CD4-positive, alpha-beta T cell (primary cell): ENCODE results near the gene LDLR. TPM values are rescaled to one million over a fixed set of nuclear protein-coding genes. Genes with fewer than 3 reads are reported as not detected.

Source experiments
- ATAC-seq: fragments of 200-7000 bp; cut with Tn5 transposase; one replicate; pipeline ENCODE4 v1.10.0; 2022; ENCODE audit warnings: mild to moderate bottlenecking; ENCODE audit not compliant: poor library complexity
- CTCF ChIA-PET: fragments of 350-600 bp; sonication (Branson Sonifier 250); formaldehyde crosslinking; loops from one replicate; lab custom pipeline; 2021; ENCODE audit warnings: antibody characterized with exemption, inconsistent platforms; lab: Charles Lee
- POLR2A ChIA-PET: fragments of 350-600 bp; sonication (Branson Sonifier 250); formaldehyde crosslinking; loops from one replicate; lab custom pipeline; 2021; ENCODE audit warnings: antibody characterized with exemption, inconsistent platforms; lab: Charles Lee
- DNase-seq, 14 experiments: peaks; one replicate each; pipeline ENCODE4 v3.0.0-alpha.2; 2013 to 2020; ENCODE audit warnings: mixed read lengths in 2 of 14
- H3K27ac ChIP-seq, 2 donors: one replicate each; pipeline versions ENCODE4 v1.5.1 to v1.7.0; 2013; ENCODE audit warnings: low read length in 2 of 2, low read depth in 1 of 2, mild to moderate bottlenecking in 1 of 2
- H3K27me3 ChIP-seq, 2 experiments: 1 replicate in 1 of 2; 2 replicates in 1 of 2; pipeline versions ENCODE4 v1.6.1 to v1.7.0; 2013; ENCODE audit warnings: low read length in 2 of 2, control low read depth in 1 of 2, mild to moderate bottlenecking in 1 of 2, moderate library complexity in 1 of 2; ENCODE audit not compliant: insufficient read depth in 2 of 2, control insufficient read depth in 1 of 2
- H3K36me3 ChIP-seq: one replicate; pipeline ENCODE4 v1.6.1; 2013; ENCODE audit warnings: low read length, control low read depth; ENCODE audit not compliant: insufficient read depth
- H3K4me1 ChIP-seq: one replicate; pipeline ENCODE4 v1.6.1; 2013; ENCODE audit warnings: low read length, control low read depth; ENCODE audit not compliant: insufficient read depth
- H3K4me3 ChIP-seq: one replicate; pipeline ENCODE4 v1.5.1; 2013; ENCODE audit warnings: mild to moderate bottlenecking, low read length, moderate library complexity
- H3K9me3 ChIP-seq, 2 experiments: 1 replicate in 1 of 2; 2 replicates in 1 of 2; pipeline versions ENCODE4 v1.6.1 to v1.7.0; 2013; ENCODE audit warnings: low read length in 2 of 2, mild to moderate bottlenecking in 2 of 2, control low read depth in 1 of 2, moderate library complexity in 1 of 2; ENCODE audit not compliant: control insufficient read depth in 1 of 2, insufficient read depth in 1 of 2
- H3K27ac Mint-ChIP-seq: one replicate; pipeline ENCODE4 v1.8.0; 2020; ENCODE audit warnings: mixed read lengths
- H3K27me3 Mint-ChIP-seq: one replicate; pipeline ENCODE4 v1.8.0; 2021; ENCODE audit warnings: mixed read lengths
- H3K36me3 Mint-ChIP-seq: one replicate; pipeline ENCODE4 v1.8.0; 2021; ENCODE audit warnings: low read depth, mixed read lengths
- H3K4me1 Mint-ChIP-seq: one replicate; pipeline ENCODE4 v1.8.0; 2021; ENCODE audit warnings: low read depth, mixed read lengths
- H3K4me3 Mint-ChIP-seq: one replicate; pipeline ENCODE4 v1.8.0; 2020; ENCODE audit warnings: mild to moderate bottlenecking, mixed read lengths
- H3K9me3 Mint-ChIP-seq: one replicate; pipeline ENCODE4 v1.8.0; 2020; ENCODE audit warnings: mixed read lengths
- intact Hi-C, 2 experiments: fragments of 100-400 bp; cut with DNase I in 1 of 2; cut with micrococcal nuclease in 1 of 2; formaldehyde crosslinking; loops; one replicate each; pipeline versions ENCODE4 v1.15.1 to v1.9.0; 2023 to 2025; cut with DNase I, micrococcal nuclease
- total RNA-seq, 174 experiments: library from RNA in 2 of 174; stranded (reverse) in 2 of 174; gene quantifications; one replicate each; pipeline ENCODE4 v1.2.3 and lab custom pipeline; 2021 to 2026
- TF ChIP-seq, protein P1 (sequence below): fragments of 200-600 bp; IDR thresholded peaks from one replicate; pipeline ENCODE4 v1.8.0; 2022; ENCODE audit warnings: antibody characterized with exemption, mild to moderate bottlenecking

Gene LDLR
- total RNA-seq, 2 experiments from 2014 or later, result 32.5 to 34.0 TPM

DNA sequence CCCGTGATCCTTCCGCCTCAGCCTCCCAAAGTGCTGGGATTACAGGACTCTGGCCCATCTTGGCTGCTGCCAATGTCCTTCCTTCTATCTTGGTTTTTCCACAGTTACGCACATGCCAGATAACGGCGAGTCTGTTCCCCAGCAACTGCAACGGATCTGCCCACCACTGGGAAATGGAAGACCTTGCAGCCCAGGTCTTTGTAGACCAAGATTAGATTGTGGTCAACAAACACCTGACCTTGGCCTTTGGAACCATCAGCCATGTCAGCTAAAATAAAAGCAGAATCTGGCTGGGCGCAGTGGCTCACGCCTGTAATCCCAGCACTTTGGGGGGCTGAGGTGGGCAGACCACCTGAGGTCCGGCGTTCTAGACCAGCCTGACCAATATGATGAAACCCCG is 10.4 kb upstream of the LDLR start:
- Mint-ChIP-seq H3K4me3 (no peak overlapping the region), H3K36me3 (no peaks in the 10 kb centered on the region), H3K4me1 (peaks cover 9% of the 10 kb centered on the region), H3K9me3 (no peaks in the 10 kb centered on the region), H3K27me3 (no peaks in the 10 kb centered on the region), H3K27ac (no peak overlapping the region)
- no peaks in the 10 kb centered on the region for H3K36me3 ChIP-seq
- ChIA-PET CTCF (no interaction called here), POLR2A (no interaction called here)
- DNase-seq (no peak), ATAC-seq (no peak)
- no peak overlapping the region for H3K27ac ChIP-seq
- H3K4me3 ChIP-seq, result no peak overlapping the region
- TF ChIP-seq, protein P1, sequence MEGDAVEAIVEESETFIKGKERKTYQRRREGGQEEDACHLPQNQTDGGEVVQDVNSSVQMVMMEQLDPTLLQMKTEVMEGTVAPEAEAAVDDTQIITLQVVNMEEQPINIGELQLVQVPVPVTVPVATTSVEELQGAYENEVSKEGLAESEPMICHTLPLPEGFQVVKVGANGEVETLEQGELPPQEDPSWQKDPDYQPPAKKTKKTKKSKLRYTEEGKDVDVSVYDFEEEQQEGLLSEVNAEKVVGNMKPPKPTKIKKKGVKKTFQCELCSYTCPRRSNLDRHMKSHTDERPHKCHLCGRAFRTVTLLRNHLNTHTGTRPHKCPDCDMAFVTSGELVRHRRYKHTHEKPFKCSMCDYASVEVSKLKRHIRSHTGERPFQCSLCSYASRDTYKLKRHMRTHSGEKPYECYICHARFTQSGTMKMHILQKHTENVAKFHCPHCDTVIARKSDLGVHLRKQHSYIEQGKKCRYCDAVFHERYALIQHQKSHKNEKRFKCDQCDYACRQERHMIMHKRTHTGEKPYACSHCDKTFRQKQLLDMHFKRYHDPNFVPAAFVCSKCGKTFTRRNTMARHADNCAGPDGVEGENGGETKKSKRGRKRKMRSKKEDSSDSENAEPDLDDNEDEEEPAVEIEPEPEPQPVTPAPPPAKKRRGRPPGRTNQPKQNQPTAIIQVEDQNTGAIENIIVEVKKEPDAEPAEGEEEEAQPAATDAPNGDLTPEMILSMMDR, result no peak
- intact Hi-C loops, result no loop called here
- no peaks in the 10 kb centered on the region for H3K27me3 ChIP-seq
- no peaks in the 10 kb centered on the region for H3K9me3 ChIP-seq
- H3K4me1 ChIP-seq, result peaks cover 8% of the 10 kb centered on the region

- H3K27me3 Mint-ChIP-seq, result no peaks in the 10 kb centered on the region
- no peaks in the 10 kb centered on the region for H3K36me3 Mint-ChIP-seq
- DNase-seq (no peak), ATAC-seq (no peak)
- peaks cover 8% of the 10 kb centered on the region for H3K4me1 ChIP-seq
- H3K27ac Mint-ChIP-seq, result no peak overlapping the region
- H3K27me3 ChIP-seq, result no peaks in the 10 kb centered on the region
- TF ChIP-seq, protein P1, result no peak
- POLR2A ChIA-PET, result interaction anchor here (0.9 kb wide), 1 partner anchor 10 kb away, joined by 3 read pairs; no protein-coding TSS in a partner anchor
- H3K4me3 ChIP-seq, result no peak overlapping the region
- no peaks in the 10 kb centered on the region for H3K4me1 Mint-ChIP-seq
- no peak overlapping the region for H3K27ac ChIP-seq
- no peak overlapping the region for H3K4me3 Mint-ChIP-seq
- intact Hi-C loops, result no loop called here
- no peaks in the 10 kb centered on the region for H3K36me3 ChIP-seq
- CTCF ChIA-PET, result no interaction called here
- no peaks in the 10 kb centered on the region for H3K9me3 ChIP-seq
- no peaks in the 10 kb centered on the region for H3K9me3 Mint-ChIP-seq
Measured at GRCh38 chr19:11079999-11080398, 9.3 kb upstream of the LDLR start.

DNA sequence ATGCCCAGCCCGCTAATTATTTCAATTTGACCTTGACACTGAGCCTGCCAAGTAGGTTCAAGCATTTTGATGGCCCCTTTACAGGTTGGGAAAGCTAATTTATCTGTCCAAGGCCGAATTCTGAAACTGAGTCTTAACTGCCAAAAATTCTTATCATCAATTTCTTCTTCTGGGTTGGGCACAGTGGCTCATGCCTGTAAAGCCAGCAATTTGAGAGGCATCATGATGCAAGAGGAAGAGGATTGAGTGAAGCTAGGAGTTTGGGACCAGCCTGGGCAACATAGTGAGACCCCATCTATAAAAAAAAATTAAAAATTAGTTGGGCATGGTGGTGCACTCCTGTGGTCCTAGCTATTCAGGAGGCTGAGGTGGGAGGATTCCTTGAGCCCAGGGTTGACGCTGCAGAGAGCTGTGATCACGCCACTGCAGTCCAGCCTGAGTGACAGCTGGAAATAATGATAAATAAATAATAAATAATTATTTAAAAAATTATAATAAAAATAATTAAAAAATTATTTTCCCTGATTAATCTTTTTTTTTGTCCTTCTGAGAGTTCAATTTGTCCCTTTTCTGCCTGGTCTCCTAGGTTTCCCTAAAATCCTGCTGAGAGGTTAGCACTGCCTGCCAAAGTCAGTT is 1.3 kb upstream of the LDLR start:
- CTCF ChIA-PET, result interaction anchor here (1.0 to 2.9 kb wide), 3 partner anchors 21 to 52 kb away, joined by 3 to 13 read pairs (median 4); no protein-coding TSS in a partner anchor

More for the DNA sequence above, 1.3 kb upstream of the LDLR start:
- Histone ChIP-seq H3K27me3 (no peaks in the 10 kb centered on the region), H3K9me3 (peaks cover 0 to 4% of the 10 kb centered on the region in 2 experiments), H3K36me3 (no peaks in the 10 kb centered on the region), H3K4me1 (peaks cover 61% of the 10 kb centered on the region), H3K4me3 (no peak overlapping the region), H3K27ac (no peak overlapping the region)
- POLR2A ChIA-PET, result interaction anchor here (0.7 to 1.4 kb wide), 3 partner anchors 38 to 287 kb away, joined by 3 to 5 read pairs (median 4); partner anchors contain the start of gene SMARCA4
- H3K9me3 Mint-ChIP-seq, result no peaks in the 10 kb centered on the region
- H3K4me3 Mint-ChIP-seq, result no peak overlapping the region
- ATAC-seq (no peak), DNase-seq (no peak)
- H3K27me3 Mint-ChIP-seq, result no peaks in the 10 kb centered on the region
- intact Hi-C loops, result loop anchor here in 1 of 2 experiments (5.0 kb wide), 2 partner anchors 39 to 51 kb away; no protein-coding TSS in a partner anchor
- H3K36me3 Mint-ChIP-seq, result peaks cover 10% of the 10 kb centered on the region
- H3K27ac Mint-ChIP-seq, result peak overlapping the region; percentile 92
- H3K4me1 Mint-ChIP-seq, result peaks cover 43% of the 10 kb centered on the region
- TF ChIP-seq, protein P1, result no peak
